ENCODE measurements around the gene FRMD4B.

- TF ChIP-seq POLR2AphosphoS5 (IDR thresholded peaks at IDR 0.05; ENCODE audit: low read depth) (no peak), CTCF (conservative IDR thresholded peaks at IDR 0.05; ENCODE audit: low read depth in 2 of 2) (no peak), EZH2phosphoT487 (IDR thresholded peaks at IDR 0.05; ENCODE audit: unreplicated experiment) (no peak), EZH2 (IDR thresholded peaks at IDR 0.05; ENCODE audit: low read depth, unreplicated experiment) (no peak), CREB1 (CRISPR knock-in tag; IDR thresholded peaks at IDR 0.05; ENCODE audit: low read depth) (no peak), ZNF114 (CRISPR knock-in tag; IDR thresholded peaks at IDR 0.05) (no peak), REST (IDR thresholded peaks at IDR 0.05; ENCODE audit: unreplicated experiment) (no peak), ZNF331 (CRISPR knock-in tag; IDR thresholded peaks at IDR 0.05; ENCODE audit: low read depth) (no peak), JUNB (IDR thresholded peaks at IDR 0.05; ENCODE audit: unreplicated experiment) (no peak), ZNF462 (CRISPR knock-in tag; IDR thresholded peaks at IDR 0.05) (no peak), NANOG (IDR thresholded peaks at IDR 0.05; ENCODE audit: borderline replicate concordance) (no peak)
- TF ChIP-seq, protein P1, sequence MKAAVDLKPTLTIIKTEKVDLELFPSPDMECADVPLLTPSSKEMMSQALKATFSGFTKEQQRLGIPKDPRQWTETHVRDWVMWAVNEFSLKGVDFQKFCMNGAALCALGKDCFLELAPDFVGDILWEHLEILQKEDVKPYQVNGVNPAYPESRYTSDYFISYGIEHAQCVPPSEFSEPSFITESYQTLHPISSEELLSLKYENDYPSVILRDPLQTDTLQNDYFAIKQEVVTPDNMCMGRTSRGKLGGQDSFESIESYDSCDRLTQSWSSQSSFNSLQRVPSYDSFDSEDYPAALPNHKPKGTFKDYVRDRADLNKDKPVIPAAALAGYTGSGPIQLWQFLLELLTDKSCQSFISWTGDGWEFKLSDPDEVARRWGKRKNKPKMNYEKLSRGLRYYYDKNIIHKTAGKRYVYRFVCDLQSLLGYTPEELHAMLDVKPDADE (IDR thresholded peaks at IDR 0.05): no peak
These were observed 66.2 kb downstream of the FRMD4B start for GRCh38 chr3:69319652-69320051.
